Measurements from ENCODE around the gene TPO. TPM values are rescaled to one million over a fixed set of nuclear protein-coding genes. Genes with fewer than 3 reads are reported as not detected.

TPO gene
- total RNA-seq, 1 experiment from 2014 or later = not detected

DNA sequence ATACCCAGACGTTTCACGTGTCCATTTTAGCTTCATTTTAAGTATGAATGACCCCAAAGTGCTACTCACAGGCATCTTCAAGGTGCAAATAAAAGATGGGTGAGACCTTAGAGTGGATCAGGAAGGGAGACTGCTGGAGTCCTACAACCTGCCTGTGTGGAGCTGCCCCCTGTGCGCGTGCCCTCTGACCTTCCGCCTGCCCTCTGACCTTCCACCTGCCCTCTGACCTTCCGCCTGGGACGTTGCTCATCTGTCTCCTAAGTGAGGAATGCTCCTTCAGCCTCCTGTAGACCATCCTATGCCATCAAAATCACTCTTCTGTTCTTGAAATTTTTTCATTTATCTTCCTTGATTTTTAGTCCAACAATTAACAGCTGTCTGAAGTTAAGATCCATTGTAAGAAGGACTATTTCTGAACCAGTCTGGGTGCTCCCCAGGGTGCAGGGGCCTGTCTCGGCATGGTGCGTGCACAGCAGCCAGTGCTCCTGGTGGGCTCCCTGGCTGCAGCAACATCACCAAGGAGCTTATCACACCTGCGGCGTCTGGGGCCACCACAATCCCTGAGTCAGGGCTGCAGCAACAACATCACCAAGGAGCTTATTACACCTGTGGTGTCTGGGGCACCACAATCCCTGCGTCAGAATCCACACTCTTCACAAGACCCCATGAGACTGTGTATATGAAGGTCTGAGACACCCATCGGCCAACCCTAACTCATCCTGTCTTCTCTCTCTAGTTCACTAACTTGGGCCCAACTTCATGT lies 86.0 kb downstream of the TPO start (continued):
- TF ChIP-seq, protein P1, sequence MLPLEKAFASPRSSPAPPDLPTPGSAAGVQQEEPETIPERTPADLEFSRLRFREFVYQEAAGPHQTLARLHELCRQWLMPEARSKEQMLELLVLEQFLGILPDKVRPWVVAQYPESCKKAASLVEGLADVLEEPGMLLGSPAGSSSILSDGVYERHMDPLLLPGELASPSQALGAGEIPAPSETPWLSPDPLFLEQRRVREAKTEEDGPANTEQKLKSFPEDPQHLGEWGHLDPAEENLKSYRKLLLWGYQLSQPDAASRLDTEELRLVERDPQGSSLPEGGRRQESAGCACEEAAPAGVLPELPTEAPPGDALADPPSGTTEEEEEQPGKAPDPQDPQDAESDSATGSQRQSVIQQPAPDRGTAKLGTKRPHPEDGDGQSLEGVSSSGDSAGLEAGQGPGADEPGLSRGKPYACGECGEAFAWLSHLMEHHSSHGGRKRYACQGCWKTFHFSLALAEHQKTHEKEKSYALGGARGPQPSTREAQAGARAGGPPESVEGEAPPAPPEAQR (CRISPR knock-in tag; IDR thresholded peaks at IDR 0.05) = no peak
- TF ChIP-seq ESRRA (CRISPR knock-in tag; IDR thresholded peaks at IDR 0.05; ENCODE audit: borderline replicate concordance) = no peak
- no peak for TF ChIP-seq OVOL2 (CRISPR knock-in tag; IDR thresholded peaks at IDR 0.05; ENCODE audit: borderline replicate concordance)
- TF ChIP-seq USF1 (CRISPR knock-in tag; IDR thresholded peaks at IDR 0.05) = no peak
- TF ChIP-seq AFF4 (CRISPR knock-in tag; IDR thresholded peaks at IDR 0.05; ENCODE audit: borderline replicate concordance) = no peak

DNA sequence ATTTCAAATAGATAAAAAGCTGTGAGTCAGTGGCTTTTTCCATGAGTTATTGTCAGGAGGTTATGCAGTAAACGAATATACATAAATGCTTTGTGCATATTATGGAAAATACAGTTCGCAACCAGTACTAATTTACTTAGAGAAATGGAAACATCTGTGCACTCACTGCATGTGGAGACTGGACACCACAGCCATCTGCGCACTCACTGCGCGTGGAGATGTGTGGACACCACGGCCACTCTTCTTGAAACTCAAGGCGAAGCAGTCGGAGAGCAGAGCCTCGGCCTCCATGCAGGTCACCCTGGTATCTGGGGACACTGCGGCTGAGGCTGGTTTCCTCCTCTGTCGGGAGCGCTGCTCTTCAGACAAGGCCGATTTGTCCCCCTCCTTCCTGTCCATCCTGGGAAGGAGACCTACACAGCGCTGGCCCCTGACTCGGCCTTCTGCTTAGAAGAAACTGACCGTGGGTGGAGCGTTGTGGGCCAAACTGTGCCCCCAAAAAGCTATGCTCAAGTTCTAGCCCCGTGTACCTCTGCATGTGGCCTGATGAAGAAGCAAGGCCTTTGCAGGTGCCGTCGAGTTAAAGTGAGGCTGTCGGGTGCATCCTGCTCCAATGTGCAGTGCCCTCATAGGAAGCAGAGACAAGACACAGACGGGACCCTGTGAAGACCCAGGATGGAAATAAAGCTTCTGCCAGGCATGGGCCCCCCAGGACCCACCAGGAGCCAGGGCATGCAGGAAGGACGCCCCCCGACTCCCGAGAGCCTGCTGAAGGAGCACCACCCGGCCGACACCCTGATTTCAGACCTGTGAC lies 88.0 kb downstream of the TPO start:
- no peaks in the 10 kb centered on the region for H3K4me1 Mint-ChIP-seq
- ATAC-seq = no peak
- ChIA-PET POLR2A (no interaction called here), CTCF (interaction anchor here (1.2 kb wide), 1 partner anchor 49 kb away, joined by 7 read pairs; no protein-coding TSS in a partner anchor)
- no peaks in the 10 kb centered on the region for H3K9me3 Mint-ChIP-seq
- no peak overlapping the region for H3K27ac Mint-ChIP-seq
- H3K36me3 Mint-ChIP-seq = no peaks in the 10 kb centered on the region
- H3K4me3 Mint-ChIP-seq = no peak overlapping the region
- TF ChIP-seq ZNF396 (CRISPR knock-in tag; IDR thresholded peaks at IDR 0.05; ENCODE audit: borderline replicate concordance) = no peak
- no peak for TF ChIP-seq ZNF416 (CRISPR knock-in tag; IDR thresholded peaks at IDR 0.05)
- no peak for TF ChIP-seq TP53 (CRISPR knock-in tag; IDR thresholded peaks at IDR 0.05)
- TF ChIP-seq FOXP1 (CRISPR knock-in tag; IDR thresholded peaks at IDR 0.05; ENCODE audit: borderline replicate concordance) = no peak
- no peak for TF ChIP-seq JAZF1 (CRISPR knock-in tag; IDR thresholded peaks at IDR 0.05)
- no peak for TF ChIP-seq ZNF219 (CRISPR knock-in tag; IDR thresholded peaks at IDR 0.05; ENCODE audit: borderline replicate concordance)
- TF ChIP-seq ZNF232 (CRISPR knock-in tag; IDR thresholded peaks at IDR 0.05) = no peak
- no peak for TF ChIP-seq SMAD4 (CRISPR knock-in tag; IDR thresholded peaks at IDR 0.05)
- TF ChIP-seq, protein P2, sequence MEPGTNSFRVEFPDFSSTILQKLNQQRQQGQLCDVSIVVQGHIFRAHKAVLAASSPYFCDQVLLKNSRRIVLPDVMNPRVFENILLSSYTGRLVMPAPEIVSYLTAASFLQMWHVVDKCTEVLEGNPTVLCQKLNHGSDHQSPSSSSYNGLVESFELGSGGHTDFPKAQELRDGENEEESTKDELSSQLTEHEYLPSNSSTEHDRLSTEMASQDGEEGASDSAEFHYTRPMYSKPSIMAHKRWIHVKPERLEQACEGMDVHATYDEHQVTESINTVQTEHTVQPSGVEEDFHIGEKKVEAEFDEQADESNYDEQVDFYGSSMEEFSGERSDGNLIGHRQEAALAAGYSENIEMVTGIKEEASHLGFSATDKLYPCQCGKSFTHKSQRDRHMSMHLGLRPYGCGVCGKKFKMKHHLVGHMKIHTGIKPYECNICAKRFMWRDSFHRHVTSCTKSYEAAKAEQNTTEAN (CRISPR knock-in tag; IDR thresholded peaks at IDR 0.05) = no peak
- TF ChIP-seq GTF2I (CRISPR knock-in tag; conservative IDR thresholded peaks at IDR 0.05) = no peak
- no peak for TF ChIP-seq FOXJ3 (CRISPR knock-in tag; IDR thresholded peaks at IDR 0.05; ENCODE audit: borderline replicate concordance)
- TF ChIP-seq, protein P3, sequence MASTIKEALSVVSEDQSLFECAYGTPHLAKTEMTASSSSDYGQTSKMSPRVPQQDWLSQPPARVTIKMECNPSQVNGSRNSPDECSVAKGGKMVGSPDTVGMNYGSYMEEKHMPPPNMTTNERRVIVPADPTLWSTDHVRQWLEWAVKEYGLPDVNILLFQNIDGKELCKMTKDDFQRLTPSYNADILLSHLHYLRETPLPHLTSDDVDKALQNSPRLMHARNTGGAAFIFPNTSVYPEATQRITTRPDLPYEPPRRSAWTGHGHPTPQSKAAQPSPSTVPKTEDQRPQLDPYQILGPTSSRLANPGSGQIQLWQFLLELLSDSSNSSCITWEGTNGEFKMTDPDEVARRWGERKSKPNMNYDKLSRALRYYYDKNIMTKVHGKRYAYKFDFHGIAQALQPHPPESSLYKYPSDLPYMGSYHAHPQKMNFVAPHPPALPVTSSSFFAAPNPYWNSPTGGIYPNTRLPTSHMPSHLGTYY (CRISPR knock-in tag; IDR thresholded peaks at IDR 0.05) = no peak
- DNase-seq (ENCODE audit: low spot score) = no peak
- no peaks in the 10 kb centered on the region for H3K27me3 Mint-ChIP-seq (ENCODE audit: low read depth)
